ENCODE measurements around the gene MANEAL. TPM values are rescaled to one million over a fixed set of nuclear protein-coding genes. Genes with fewer than 3 reads are reported as not detected.

MANEAL gene
- total RNA-seq, 1 donor from 2014 or later, result 5.3 TPM

- no peaks in the 10 kb centered on the region for H3K9me3 Mint-ChIP-seq
- POLR2A ChIA-PET, result interaction anchor here (0.8 kb wide), 1 partner anchor 10 kb away, joined by 3 read pairs; the partner anchor contains the start of gene MTF1
- H3K27me3 Mint-ChIP-seq, result no peaks in the 10 kb centered on the region
- H3K4me3 Mint-ChIP-seq, result no peak overlapping the region
- H3K36me3 Mint-ChIP-seq (ENCODE audit: low read depth), result peaks cover 38% of the 10 kb centered on the region
- CTCF ChIA-PET, result no interaction called here
- ATAC-seq (ENCODE audit: low read depth) (no peak), DNase-seq (no peak)
- intact Hi-C loops (cut with micrococcal nuclease), result no loop called here
- peaks cover 45% of the 10 kb centered on the region for H3K4me1 Mint-ChIP-seq
- TF ChIP-seq CTCF (IDR thresholded peaks at IDR 0.05), result no peak
- no peak overlapping the region for H3K27ac Mint-ChIP-seq
Observed at GRCh38 chr1:37849480-37849879, 55.8 kb downstream of the MANEAL start.

- DNase-seq, result no peak
- intact Hi-C loops (cut with micrococcal nuclease), result no loop called here
- H3K4me3 Mint-ChIP-seq, result no peak overlapping the region
- peaks cover 47% of the 10 kb centered on the region for H3K4me1 Mint-ChIP-seq
- no peak for ATAC-seq (ENCODE audit: low read depth)
- CTCF ChIA-PET, result interaction anchor here (2.4 kb wide), 1 partner anchor 10 kb away, joined by 10 read pairs; the partner anchor contains the start of gene MTF1
- H3K9me3 Mint-ChIP-seq, result no peaks in the 10 kb centered on the region
- H3K27me3 Mint-ChIP-seq, result no peaks in the 10 kb centered on the region
- POLR2A ChIA-PET, result interaction anchor here (0.6 to 1.6 kb wide), 4 partner anchors 9 to 336 kb away, joined by 3 to 8 read pairs (median 4); partner anchors contain the start of gene MTF1
- H3K36me3 Mint-ChIP-seq (ENCODE audit: low read depth), result peaks cover 37% of the 10 kb centered on the region
- no peak overlapping the region for H3K27ac Mint-ChIP-seq
- no peak for TF ChIP-seq CTCF (IDR thresholded peaks at IDR 0.05)
Observed at GRCh38 chr1:37850352-37850955, 56.8 kb downstream of the MANEAL start.

Other genes starting within 250 kb of the MANEAL start
- 34.7 and 35.7 TPM in 2 replicates for gene SNIP1, start 239.6 kb upstream of the MANEAL start, total RNA-seq
- gene DNALI1, start 236.9 kb upstream of the MANEAL start, total RNA-seq, result not detected in 2 replicates
- 68.0 and 71.4 TPM in 2 replicates for gene GNL2, start 197.9 kb upstream of the MANEAL start, total RNA-seq
- gene RSPO1, start 159.0 kb upstream of the MANEAL start, total RNA-seq, result not detected in 2 replicates
- 1.9 and 2.9 TPM in 2 replicates for gene CDCA8, start 101.3 kb upstream of the MANEAL start, total RNA-seq
- 0.12 and 0.27 TPM in 2 replicates for gene EPHA10, start 28.7 kb upstream of the MANEAL start, total RNA-seq
- gene C1orf122, start 13.9 kb downstream of the MANEAL start, total RNA-seq, result 18.8 and 19.9 TPM in 2 replicates
- 20.6 and 24.2 TPM in 2 replicates for gene YRDC, start 14.4 kb downstream of the MANEAL start, total RNA-seq
- gene MTF1, start 65.7 kb downstream of the MANEAL start, total RNA-seq, result 30.5 and 36.2 TPM in 2 replicates
- gene INPP5B, start 153.2 kb downstream of the MANEAL start, total RNA-seq, result 63.4 and 70.3 TPM in 2 replicates
- gene SF3A3, start 196.2 kb downstream of the MANEAL start, total RNA-seq, result 82.4 and 90.5 TPM in 2 replicates
- gene FHL3, start 211.7 kb downstream of the MANEAL start, total RNA-seq, result 1.4 and 1.6 TPM in 2 replicates
- gene UTP11, start 218.9 kb downstream of the MANEAL start, total RNA-seq, result 26.1 and 28.6 TPM in 2 replicates

All from activated B cell treated with CpG ODN at 0.5 μM for 24 hours (primary cell).